ENCODE data around the gene INSR. TPM values are rescaled to one million over a fixed set of nuclear protein-coding genes. Genes with fewer than 3 reads are reported as not detected.

INSR gene
- total and polyA plus RNA-seq, 5 donors from 2014 or later: 0.02 to 0.44 (median 0.10) TPM; not detected in 2

- H3K27me3 ChIP-seq (ENCODE audit: control insufficient read depth, insufficient read depth, low read length): no peaks in the 10 kb centered on the region
- H3K27me3 Mint-ChIP-seq: no peaks in the 10 kb centered on the region
- peaks cover 0 to 2% (median under 1%) of the 10 kb centered on the region in 7 donors for H3K9me3 Mint-ChIP-seq
- H3K27ac ChIP-seq (ENCODE audit: insufficient read depth, low read length, poor library complexity, severe bottlenecking): no peak overlapping the region
- H3K36me3 ChIP-seq (ENCODE audit: control insufficient read depth, insufficient read depth, low read length): no peaks in the 10 kb centered on the region
- H3K4me3 ChIP-seq (ENCODE audit: low read depth, low read length): no peak overlapping the region
- H3K9me3 ChIP-seq (ENCODE audit: control insufficient read depth in 2 of 2, low read length in 2 of 2): no peaks in the 10 kb centered on the region
- peaks cover 0 to 3% (median 0%) of the 10 kb centered on the region in 4 donors for H3K4me1 Mint-ChIP-seq
- H3K4me3 Mint-ChIP-seq: no peak overlapping the region
- DNase-seq (no peak), ATAC-seq (ENCODE audit: low read depth in 2 of 2) (no peak)
- no peaks in the 10 kb centered on the region for H3K36me3 Mint-ChIP-seq
- no peak overlapping the region for H3K27ac Mint-ChIP-seq
- no peaks in the 10 kb centered on the region for H3K4me1 ChIP-seq (ENCODE audit: control insufficient read depth, insufficient read depth, low read length, poor library complexity, severe bottlenecking)
Measured at GRCh38 chr19:7119582-7119981, 174.6 kb downstream of the INSR start.

- peaks cover 4% of the 10 kb centered on the region for H3K27me3 Mint-ChIP-seq
- no peak for DNase-seq
- Histone ChIP-seq H3K27ac (ENCODE audit: insufficient read depth, low read length, poor library complexity, severe bottlenecking) (no peak overlapping the region), H3K27me3 (ENCODE audit: control insufficient read depth, insufficient read depth, low read length) (peaks cover 2% of the 10 kb centered on the region), H3K9me3 (ENCODE audit: control insufficient read depth in 2 of 2, low read length in 2 of 2) (no peaks in the 10 kb centered on the region), H3K4me3 (ENCODE audit: low read depth, low read length) (no peak overlapping the region), H3K4me1 (ENCODE audit: control insufficient read depth, insufficient read depth, low read length, poor library complexity, severe bottlenecking) (no peaks in the 10 kb centered on the region), H3K36me3 (ENCODE audit: control insufficient read depth, insufficient read depth, low read length) (no peaks in the 10 kb centered on the region)
- H3K27ac Mint-ChIP-seq: peak overlapping the region in 1 of 3 donors; percentile 14
- peaks cover 0 to 3% (median 0%) of the 10 kb centered on the region in 4 donors for H3K4me1 Mint-ChIP-seq
- no peak for ATAC-seq (ENCODE audit: low read depth in 2 of 2)
- H3K36me3 Mint-ChIP-seq: no peaks in the 10 kb centered on the region
- H3K9me3 Mint-ChIP-seq: peaks cover 0 to 2% (median 0%) of the 10 kb centered on the region in 7 donors
- no peak overlapping the region for H3K4me3 Mint-ChIP-seq
Measured at GRCh38 chr19:7117248-7117647, 177.0 kb downstream of the INSR start.

- no peak overlapping the region for H3K4me3 ChIP-seq (ENCODE audit: low read depth, low read length)
- Mint-ChIP-seq H3K27ac (no peak overlapping the region), H3K27me3 (peaks cover 4% of the 10 kb centered on the region), H3K4me3 (no peak overlapping the region), H3K9me3 (peaks cover 0 to 1% (median 0%) of the 10 kb centered on the region in 7 donors), H3K36me3 (no peaks in the 10 kb centered on the region), H3K4me1 (peaks cover 0 to 3% (median 0%) of the 10 kb centered on the region in 4 donors)
- no peak for ATAC-seq (ENCODE audit: low read depth in 2 of 2)
- no peaks in the 10 kb centered on the region for H3K36me3 ChIP-seq (ENCODE audit: control insufficient read depth, insufficient read depth, low read length)
- DNase-seq: no peak
- peaks cover 2% of the 10 kb centered on the region for H3K27me3 ChIP-seq (ENCODE audit: control insufficient read depth, insufficient read depth, low read length)
- H3K4me1 ChIP-seq (ENCODE audit: control insufficient read depth, insufficient read depth, low read length, poor library complexity, severe bottlenecking): no peaks in the 10 kb centered on the region
- H3K9me3 ChIP-seq (ENCODE audit: control insufficient read depth in 2 of 2, low read length in 2 of 2): no peaks in the 10 kb centered on the region
- no peak overlapping the region for H3K27ac ChIP-seq (ENCODE audit: insufficient read depth, low read length, poor library complexity, severe bottlenecking)
Measured at GRCh38 chr19:7115721-7116120, 178.5 kb downstream of the INSR start.

GRCh38 chr19:7113233-7113632 lies 181.0 kb downstream of the INSR start:
- H3K27ac Mint-ChIP-seq: no peak overlapping the region
- no peaks in the 10 kb centered on the region for H3K4me1 ChIP-seq (ENCODE audit: control insufficient read depth, insufficient read depth, low read length, poor library complexity, severe bottlenecking)
- peaks cover 4% of the 10 kb centered on the region for H3K27me3 Mint-ChIP-seq
- H3K36me3 Mint-ChIP-seq: no peaks in the 10 kb centered on the region
- ATAC-seq (ENCODE audit: low read depth in 2 of 2) (no peak), DNase-seq (no peak)
- no peak overlapping the region for H3K4me3 ChIP-seq (ENCODE audit: low read depth, low read length)
- H3K27ac ChIP-seq (ENCODE audit: insufficient read depth, low read length, poor library complexity, severe bottlenecking): no peak overlapping the region
- H3K9me3 Mint-ChIP-seq: no peaks in the 10 kb centered on the region
- H3K9me3 ChIP-seq (ENCODE audit: control insufficient read depth in 2 of 2, low read length in 2 of 2): no peaks in the 10 kb centered on the region
- H3K27me3 ChIP-seq (ENCODE audit: control insufficient read depth, insufficient read depth, low read length): peaks cover 2% of the 10 kb centered on the region
- H3K4me1 Mint-ChIP-seq: peaks cover 0 to 3% (median 0%) of the 10 kb centered on the region in 4 donors
- H3K36me3 ChIP-seq (ENCODE audit: control insufficient read depth, insufficient read depth, low read length): no peaks in the 10 kb centered on the region
- no peak overlapping the region for H3K4me3 Mint-ChIP-seq

- H3K27me3 Mint-ChIP-seq: peaks cover 4% of the 10 kb centered on the region
- no peak overlapping the region for H3K4me3 Mint-ChIP-seq
- no peak overlapping the region for H3K27ac ChIP-seq (ENCODE audit: insufficient read depth, low read length, poor library complexity, severe bottlenecking)
- H3K36me3 ChIP-seq (ENCODE audit: control insufficient read depth, insufficient read depth, low read length): no peaks in the 10 kb centered on the region
- H3K4me1 Mint-ChIP-seq: peaks cover 0 to 3% (median 0%) of the 10 kb centered on the region in 4 donors
- no peak for DNase-seq
- H3K4me1 ChIP-seq (ENCODE audit: control insufficient read depth, insufficient read depth, low read length, poor library complexity, severe bottlenecking): no peaks in the 10 kb centered on the region
- H3K27ac Mint-ChIP-seq: no peak overlapping the region
- no peaks in the 10 kb centered on the region for H3K9me3 ChIP-seq (ENCODE audit: control insufficient read depth in 2 of 2, low read length in 2 of 2)
- H3K9me3 Mint-ChIP-seq: no peaks in the 10 kb centered on the region
- H3K4me3 ChIP-seq (ENCODE audit: low read depth, low read length): no peak overlapping the region
- H3K36me3 Mint-ChIP-seq: no peaks in the 10 kb centered on the region
- peaks cover 2% of the 10 kb centered on the region for H3K27me3 ChIP-seq (ENCODE audit: control insufficient read depth, insufficient read depth, low read length)
- ATAC-seq (ENCODE audit: low read depth in 2 of 2): no peak
Measured at GRCh38 chr19:7112675-7113074, 181.5 kb downstream of the INSR start.

- Histone ChIP-seq H3K4me3 (ENCODE audit: low read depth, low read length) (no peak overlapping the region), H3K27ac (ENCODE audit: insufficient read depth, low read length, poor library complexity, severe bottlenecking) (no peak overlapping the region), H3K4me1 (ENCODE audit: control insufficient read depth, insufficient read depth, low read length, poor library complexity, severe bottlenecking) (no peaks in the 10 kb centered on the region), H3K36me3 (ENCODE audit: control insufficient read depth, insufficient read depth, low read length) (no peaks in the 10 kb centered on the region), H3K27me3 (ENCODE audit: control insufficient read depth, insufficient read depth, low read length) (peaks cover 2% of the 10 kb centered on the region), H3K9me3 (ENCODE audit: control insufficient read depth in 2 of 2, low read length in 2 of 2) (no peaks in the 10 kb centered on the region)
- H3K27me3 Mint-ChIP-seq: peaks cover 4% of the 10 kb centered on the region
- no peaks in the 10 kb centered on the region for H3K36me3 Mint-ChIP-seq
- H3K27ac Mint-ChIP-seq: no peak overlapping the region
- H3K4me3 Mint-ChIP-seq: no peak overlapping the region
- DNase-seq (no peak), ATAC-seq (ENCODE audit: low read depth in 2 of 2) (no peak)
- no peaks in the 10 kb centered on the region for H3K4me1 Mint-ChIP-seq
- no peaks in the 10 kb centered on the region for H3K9me3 Mint-ChIP-seq
Measured at GRCh38 chr19:7109678-7110289, 184.4 kb downstream of the INSR start.

GRCh38 chr19:7106711-7107657 lies 187.2 kb downstream of the INSR start:
- no peaks in the 10 kb centered on the region for H3K9me3 ChIP-seq (ENCODE audit: control insufficient read depth in 2 of 2, low read length in 2 of 2)
- Mint-ChIP-seq H3K27ac (no peak overlapping the region), H3K4me3 (no peak overlapping the region), H3K36me3 (no peaks in the 10 kb centered on the region), H3K4me1 (peaks cover 0 to 5% (median 4%) of the 10 kb centered on the region in 4 donors), H3K9me3 (no peaks in the 10 kb centered on the region), H3K27me3 (peaks cover 6% of the 10 kb centered on the region)
- no peaks in the 10 kb centered on the region for H3K27me3 ChIP-seq (ENCODE audit: control insufficient read depth, insufficient read depth, low read length)
- peaks cover 3% of the 10 kb centered on the region for H3K4me1 ChIP-seq (ENCODE audit: control insufficient read depth, insufficient read depth, low read length, poor library complexity, severe bottlenecking)
- no peak overlapping the region for H3K27ac ChIP-seq (ENCODE audit: insufficient read depth, low read length, poor library complexity, severe bottlenecking)
- H3K4me3 ChIP-seq (ENCODE audit: low read depth, low read length): no peak overlapping the region
- ATAC-seq (ENCODE audit: low read depth in 2 of 2) (no peak), DNase-seq (no peak)
- no peaks in the 10 kb centered on the region for H3K36me3 ChIP-seq (ENCODE audit: control insufficient read depth, insufficient read depth, low read length)
